Measurements from ENCODE around the gene AFF1.

- no peak for TF ChIP-seq CTCF (IDR thresholded peaks at IDR 0.05)
- TF ChIP-seq POLR2A (IDR thresholded peaks at IDR 0.05), result no peak
Measured at GRCh38 chr4:87112063-87112462, 177.3 kb downstream of the AFF1 start.

Data from thyroid gland (tissue), 4 donors.